HEK293 (cell line): ENCODE data around the gene CENPO.

Experiments used
- CTCF ChIA-PET: fragments of 350-600 bp; formaldehyde crosslinking; extraction: SDS; loops from one replicate; lab custom pipeline; 2021; ENCODE audit warnings: antibody characterized with exemption; lab: Yijun Ruan, JAX
- POLR2A ChIA-PET: fragments of 300-600 bp; formaldehyde crosslinking; extraction: SDS; loops from one replicate; lab custom pipeline; 2020; ENCODE audit warnings: antibody characterized with exemption, inconsistent platforms; lab: Yijun Ruan, JAX
- H3K27ac ChIP-seq: fragments of 200-500 bp; sonication (Bioruptor generic); 2 replicates; pipeline ENCODE4 v1.5.1; 2014; ENCODE audit warnings: low read depth, low read length, control low read depth, inconsistent platforms; ENCODE audit errors: extremely low read depth
- H3K36me3 ChIP-seq, 2 experiments: fragments of 200-500 bp in 1 of 2; sonication (Bioruptor generic) in 1 of 2; 1 replicate in 1 of 2; 2 replicates in 1 of 2; pipeline ENCODE4 v1.5.1; 2014 to 2017; ENCODE audit warnings: inconsistent platforms in 2 of 2, low read length in 2 of 2; ENCODE audit not compliant: control insufficient read depth in 2 of 2, insufficient read depth in 1 of 2
- H3K4me1 ChIP-seq: fragments of 200-500 bp; sonication (Bioruptor generic); 2 replicates; pipeline ENCODE4 v1.5.1; 2014; ENCODE audit warnings: mild to moderate bottlenecking, low read length, inconsistent platforms; ENCODE audit not compliant: control insufficient read depth, insufficient read depth
- H3K4me3 ChIP-seq: 2 replicates; pipeline ENCODE4 v1.5.1; 2011; ENCODE audit warnings: low read depth, mild to moderate bottlenecking, control low read depth, low read length, moderate library complexity
- H3K9me3 ChIP-seq: fragments of 200-500 bp; sonication (Bioruptor generic); 2 replicates; pipeline ENCODE4 v1.5.1; 2014; ENCODE audit warnings: low read depth, low read length, inconsistent platforms; ENCODE audit not compliant: control insufficient read depth, insufficient read depth
- BCL11B ChIP-seq: fragments of 450-650 bp; formaldehyde crosslinking; IDR thresholded peaks from 2 replicates; pipeline ENCODE4 v1.5.1; 2016; ENCODE audit warnings: low read depth, missing biosample characterization, missing genetic modification characterization
- HOXD13 ChIP-seq: sonication (generic); formaldehyde crosslinking; IDR thresholded peaks from 2 replicates; pipeline ENCODE4 v1.8.0; 2022; ENCODE audit warnings: missing genetic modification reagents, borderline replicate concordance
- KLF16 ChIP-seq: fragments of 450-650 bp; formaldehyde crosslinking; IDR thresholded peaks from 2 replicates; pipeline ENCODE4 v1.5.1; 2017; ENCODE audit warnings: missing biosample characterization, missing genetic modification characterization
- SETDB1 ChIP-seq: IDR thresholded peaks from one replicate; pipeline ENCODE4 v1.6.1; 2017; ENCODE audit warnings: mild to moderate bottlenecking, low read length, moderate library complexity, mixed read lengths; ENCODE audit not compliant: insufficient read length
- SP7 ChIP-seq: fragments of 450-650 bp; formaldehyde crosslinking; IDR thresholded peaks from 2 replicates; pipeline ENCODE4 v1.5.1; 2016; ENCODE audit warnings: missing biosample characterization, missing genetic modification characterization
- ZNF23 ChIP-seq: fragments of 450-650 bp; formaldehyde crosslinking; IDR thresholded peaks from 2 replicates; pipeline ENCODE4 v1.5.1; 2016; ENCODE audit warnings: missing biosample characterization, missing genetic modification characterization, borderline replicate concordance
- ZNF274 ChIP-seq, 2 experiments: fragments of 200-500 bp in 1 of 2; fragments of 450-650 bp in 1 of 2; sonication (Bioruptor generic) in 1 of 2; formaldehyde crosslinking in 1 of 2; IDR thresholded peaks; 2 replicates each; pipeline versions ENCODE4 v1.5.1 to v1.6.1; 2014 to 2016; ENCODE audit warnings: borderline replicate concordance in 1 of 2, inconsistent platforms in 1 of 2, low read length in 1 of 2, missing biosample characterization in 1 of 2, missing genetic modification characterization in 1 of 2
- ZNF510 ChIP-seq: fragments of 450-650 bp; formaldehyde crosslinking; IDR thresholded peaks from 2 replicates; pipeline ENCODE4 v1.5.1; 2018; ENCODE audit warnings: mild to moderate bottlenecking, missing genetic modification characterization, missing biosample characterization; ENCODE audit not compliant: insufficient replicate concordance
- ZNF544 ChIP-seq: fragments of 450-650 bp; formaldehyde crosslinking; IDR thresholded peaks from 2 replicates; pipeline ENCODE4 v1.5.0; 2017; ENCODE audit warnings: missing biosample characterization, missing genetic modification characterization
- ZNF785 ChIP-seq: fragments of 450-650 bp; formaldehyde crosslinking; IDR thresholded peaks from 2 replicates; pipeline ENCODE4 v1.5.1; 2016; ENCODE audit warnings: missing biosample characterization, missing genetic modification characterization
- TF ChIP-seq, protein P1 (sequence below): fragments of 450-650 bp; formaldehyde crosslinking; IDR thresholded peaks from 2 replicates; pipeline ENCODE4 v1.5.1; 2016; ENCODE audit warnings: missing biosample characterization, missing genetic modification characterization, borderline replicate concordance
- TF ChIP-seq, protein P2 (sequence below): fragments of 450-650 bp; formaldehyde crosslinking; IDR thresholded peaks from 2 replicates; pipeline ENCODE4 v1.5.1; 2016; ENCODE audit warnings: missing biosample characterization, missing genetic modification characterization
- TF ChIP-seq, protein P3 (sequence below): fragments of 450-650 bp; formaldehyde crosslinking; IDR thresholded peaks from 2 replicates; pipeline ENCODE4 v1.5.1; 2016; ENCODE audit warnings: missing biosample characterization, missing genetic modification characterization
- TF ChIP-seq, protein P4 (sequence below): fragments of 450-650 bp; formaldehyde crosslinking; IDR thresholded peaks from 2 replicates; pipeline ENCODE4 v1.5.1; 2017; ENCODE audit warnings: missing biosample characterization, missing genetic modification characterization

Gene CENPO

DNA sequence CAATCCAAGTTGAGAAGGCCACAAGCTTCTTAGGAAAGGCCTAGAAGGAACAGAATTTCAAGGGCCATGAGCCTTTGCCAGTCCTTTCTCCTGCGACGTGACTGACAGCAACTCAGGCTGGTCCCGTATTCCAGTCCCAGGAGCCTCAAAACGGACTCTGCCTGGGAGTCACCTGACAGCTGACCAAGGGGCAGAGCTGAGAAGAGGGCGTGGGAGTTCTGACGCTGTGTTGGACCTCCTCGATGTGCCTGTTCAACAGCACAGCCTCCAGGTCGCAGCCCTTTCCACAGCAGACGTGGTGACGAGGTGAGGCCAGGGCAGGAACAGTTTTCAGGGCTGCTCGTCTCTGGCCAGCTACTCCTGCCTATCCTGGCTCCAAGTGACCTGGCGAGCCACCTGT is 37.6 kb downstream of the CENPO start:
- TF ChIP-seq, protein P1, sequence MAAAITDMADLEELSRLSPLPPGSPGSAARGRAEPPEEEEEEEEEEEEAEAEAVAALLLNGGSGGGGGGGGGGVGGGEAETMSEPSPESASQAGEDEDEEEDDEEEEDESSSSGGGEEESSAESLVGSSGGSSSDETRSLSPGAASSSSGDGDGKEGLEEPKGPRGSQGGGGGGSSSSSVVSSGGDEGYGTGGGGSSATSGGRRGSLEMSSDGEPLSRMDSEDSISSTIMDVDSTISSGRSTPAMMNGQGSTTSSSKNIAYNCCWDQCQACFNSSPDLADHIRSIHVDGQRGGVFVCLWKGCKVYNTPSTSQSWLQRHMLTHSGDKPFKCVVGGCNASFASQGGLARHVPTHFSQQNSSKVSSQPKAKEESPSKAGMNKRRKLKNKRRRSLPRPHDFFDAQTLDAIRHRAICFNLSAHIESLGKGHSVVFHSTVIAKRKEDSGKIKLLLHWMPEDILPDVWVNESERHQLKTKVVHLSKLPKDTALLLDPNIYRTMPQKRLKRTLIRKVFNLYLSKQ (tag by site-specific recombination), result no peak
- no peak for TF ChIP-seq ZNF23 (tag by site-specific recombination)
- H3K36me3 ChIP-seq, result peaks cover 0 to 55% of the 10 kb centered on the region in 2 experiments; a peak in 2 of 3 replicates
- H3K4me3 ChIP-seq, result no peak overlapping the region
- ChIA-PET CTCF (interaction anchor here (0.7 to 1.5 kb wide), 4 partner anchors 38 to 421 kb away, joined by 3 to 6 read pairs (median 4); partner anchors contain the start of genes CENPO and PTRHD1), POLR2A (no interaction called here)
- H3K4me1 ChIP-seq, result no peaks in the 10 kb centered on the region
- H3K27ac ChIP-seq, result no peak overlapping the region
- H3K9me3 ChIP-seq, result no peaks in the 10 kb centered on the region

DNA sequence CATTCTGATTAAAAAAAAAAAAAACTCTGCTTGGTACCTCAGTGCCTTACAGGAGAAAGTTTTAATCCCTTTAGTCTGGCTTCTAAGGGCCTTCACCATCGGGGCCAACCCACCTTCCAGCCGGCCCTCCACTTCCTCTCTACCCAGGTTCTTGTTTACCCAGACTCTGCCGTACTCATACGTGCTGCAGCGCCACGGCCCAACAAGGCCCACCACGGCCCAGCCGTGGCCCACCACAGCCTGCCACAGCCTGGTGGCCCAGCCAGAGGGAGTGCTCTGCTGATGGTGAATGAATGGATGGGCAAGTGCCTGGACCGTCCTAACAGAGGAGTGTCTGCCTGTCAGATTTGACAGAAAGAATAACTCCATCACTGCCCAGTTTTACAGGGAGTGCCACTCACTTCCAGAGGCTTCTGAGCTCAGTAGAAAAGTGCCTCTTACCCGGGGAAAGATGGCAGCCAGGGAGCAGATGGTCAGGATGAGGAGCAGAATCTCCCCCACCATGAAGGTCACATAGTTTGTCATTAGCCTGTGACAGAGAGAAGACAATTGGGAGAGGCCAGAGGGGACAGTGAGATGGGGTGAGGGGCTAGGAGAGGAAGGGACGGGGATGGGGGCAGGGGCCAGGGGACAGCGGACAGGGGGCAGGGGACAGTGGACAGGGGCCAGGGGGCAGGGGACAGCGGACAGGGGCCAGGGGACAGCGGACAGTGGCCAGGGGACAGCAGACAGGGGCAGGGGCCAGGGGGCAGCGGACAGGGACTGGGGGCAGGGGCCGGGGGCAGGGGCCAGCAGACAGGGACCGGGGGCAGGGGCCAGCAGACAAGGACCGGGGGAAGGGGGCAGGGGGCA is 38.2 kb downstream of the CENPO start:
- ChIA-PET POLR2A (interaction anchor here (0.6 kb wide), 1 partner anchor 8 kb away, joined by 3 read pairs; no protein-coding TSS in a partner anchor), CTCF (interaction anchor here (0.7 to 1.5 kb wide), 5 partner anchors 39 to 421 kb away, joined by 3 to 6 read pairs (median 3); partner anchors contain the start of genes CENPO and PTRHD1)
- H3K4me1 ChIP-seq, result no peaks in the 10 kb centered on the region
- TF ChIP-seq, protein P2, sequence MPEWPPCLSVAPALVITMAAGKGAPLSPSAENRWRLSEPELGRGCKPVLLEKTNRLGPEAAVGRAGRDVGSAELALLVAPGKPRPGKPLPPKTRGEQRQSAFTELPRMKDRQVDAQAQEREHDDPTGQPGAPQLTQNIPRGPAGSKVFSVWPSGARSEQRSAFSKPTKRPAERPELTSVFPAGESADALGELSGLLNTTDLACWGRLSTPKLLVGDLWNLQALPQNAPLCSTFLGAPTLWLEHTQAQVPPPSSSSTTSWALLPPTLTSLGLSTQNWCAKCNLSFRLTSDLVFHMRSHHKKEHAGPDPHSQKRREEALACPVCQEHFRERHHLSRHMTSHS (tag by site-specific recombination), result no peak
- no peak for TF ChIP-seq ZNF510 (tag by site-specific recombination)
- no peak for TF ChIP-seq KLF16 (tag by site-specific recombination)
- TF ChIP-seq SETDB1, result no peak
- no peak for TF ChIP-seq ZNF274 (IDR thresholded peaks at IDR 0.05; ENCODE audit: low read length)
- TF ChIP-seq ZNF274 (tag by site-specific recombination; IDR thresholded peaks at IDR 0.05; ENCODE audit: borderline replicate concordance), result no peak
- TF ChIP-seq ZNF544 (tag by site-specific recombination), result no peak
- TF ChIP-seq BCL11B (tag by site-specific recombination), result no peak
- TF ChIP-seq, protein P3, sequence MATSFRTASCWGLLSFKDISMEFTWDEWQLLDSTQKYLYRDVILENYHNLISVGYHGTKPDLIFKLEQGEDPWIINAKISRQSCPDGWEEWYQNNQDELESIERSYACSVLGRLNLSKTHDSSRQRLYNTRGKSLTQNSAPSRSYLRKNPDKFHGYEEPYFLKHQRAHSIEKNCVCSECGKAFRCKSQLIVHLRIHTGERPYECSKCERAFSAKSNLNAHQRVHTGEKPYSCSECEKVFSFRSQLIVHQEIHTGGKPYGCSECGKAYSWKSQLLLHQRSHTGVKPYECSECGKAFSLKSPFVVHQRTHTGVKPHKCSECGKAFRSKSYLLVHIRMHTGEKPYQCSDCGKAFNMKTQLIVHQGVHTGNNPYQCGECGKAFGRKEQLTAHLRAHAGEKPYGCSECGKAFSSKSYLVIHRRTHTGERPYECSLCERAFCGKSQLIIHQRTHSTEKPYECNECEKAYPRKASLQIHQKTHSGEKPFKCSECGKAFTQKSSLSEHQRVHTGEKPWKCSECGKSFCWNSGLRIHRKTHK (tag by site-specific recombination), result no peak
- no peak for TF ChIP-seq SP7 (tag by site-specific recombination)
- no peak for TF ChIP-seq HOXD13 (CRISPR knock-in tag)
- TF ChIP-seq, protein P4, sequence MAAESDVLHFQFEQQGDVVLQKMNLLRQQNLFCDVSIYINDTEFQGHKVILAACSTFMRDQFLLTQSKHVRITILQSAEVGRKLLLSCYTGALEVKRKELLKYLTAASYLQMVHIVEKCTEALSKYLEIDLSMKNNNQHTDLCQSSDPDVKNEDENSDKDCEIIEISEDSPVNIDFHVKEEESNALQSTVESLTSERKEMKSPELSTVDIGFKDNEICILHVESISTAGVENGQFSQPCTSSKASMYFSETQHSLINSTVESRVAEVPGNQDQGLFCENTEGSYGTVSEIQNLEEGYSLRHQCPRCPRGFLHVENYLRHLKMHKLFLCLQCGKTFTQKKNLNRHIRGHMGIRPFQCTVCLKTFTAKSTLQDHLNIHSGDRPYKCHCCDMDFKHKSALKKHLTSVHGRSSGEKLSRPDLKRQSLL, result no peak
- no peak for TF ChIP-seq ZNF785 (tag by site-specific recombination)
- TF ChIP-seq, all 188 proteins: peak for 0
- H3K9me3 ChIP-seq, result no peaks in the 10 kb centered on the region
- H3K27ac ChIP-seq, result no peak overlapping the region
- H3K4me3 ChIP-seq, result no peak overlapping the region
- H3K36me3 ChIP-seq, result peaks cover 0 to 55% of the 10 kb centered on the region in 2 experiments; a peak in 2 of 3 replicates
